ENCODE measurements around the gene SNTG2.

DNA sequence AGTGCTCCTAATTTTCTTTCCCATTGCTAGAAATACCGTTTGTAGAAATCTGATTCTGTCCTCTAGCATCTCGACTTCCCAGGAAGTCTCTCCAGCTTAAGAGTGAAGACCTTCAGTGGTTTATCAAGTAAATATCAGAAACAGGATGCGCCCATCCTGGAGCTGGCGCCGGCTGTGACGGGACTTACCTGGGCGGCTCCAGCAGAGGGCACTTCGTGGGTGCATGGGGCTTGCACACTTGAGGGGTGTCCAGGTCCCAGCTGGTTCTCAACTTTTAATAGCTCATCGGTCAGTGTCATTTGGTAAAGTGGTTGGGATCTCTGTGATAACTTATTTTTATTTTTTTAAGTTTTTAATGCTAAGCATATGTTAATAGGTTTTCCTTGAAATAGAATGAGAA lies 295.6 kb downstream of the SNTG2 start:
- TF ChIP-seq POLR2A (IDR thresholded peaks at IDR 0.05; ENCODE audit: low read depth, low read length) (no peak), ZNF384 (IDR thresholded peaks at IDR 0.05; ENCODE audit: borderline replicate concordance, low read depth, low read length) (no peak), GATAD2B (conservative IDR thresholded peaks at IDR 0.05; ENCODE audit: low read depth) (no peak), EP300 (IDR thresholded peaks at IDR 0.05; ENCODE audit: borderline replicate concordance in 1 of 2, control insufficient read depth in 1 of 2, low read depth in 2 of 2, low read length in 2 of 2) (no peak), ZSCAN29 (IDR thresholded peaks at IDR 0.05) (no peak)
- TF ChIP-seq, protein P1, sequence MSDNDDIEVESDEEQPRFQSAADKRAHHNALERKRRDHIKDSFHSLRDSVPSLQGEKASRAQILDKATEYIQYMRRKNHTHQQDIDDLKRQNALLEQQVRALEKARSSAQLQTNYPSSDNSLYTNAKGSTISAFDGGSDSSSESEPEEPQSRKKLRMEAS (IDR thresholded peaks at IDR 0.05; ENCODE audit: low read depth, low read length): no peak
- TF ChIP-seq, protein P2, sequence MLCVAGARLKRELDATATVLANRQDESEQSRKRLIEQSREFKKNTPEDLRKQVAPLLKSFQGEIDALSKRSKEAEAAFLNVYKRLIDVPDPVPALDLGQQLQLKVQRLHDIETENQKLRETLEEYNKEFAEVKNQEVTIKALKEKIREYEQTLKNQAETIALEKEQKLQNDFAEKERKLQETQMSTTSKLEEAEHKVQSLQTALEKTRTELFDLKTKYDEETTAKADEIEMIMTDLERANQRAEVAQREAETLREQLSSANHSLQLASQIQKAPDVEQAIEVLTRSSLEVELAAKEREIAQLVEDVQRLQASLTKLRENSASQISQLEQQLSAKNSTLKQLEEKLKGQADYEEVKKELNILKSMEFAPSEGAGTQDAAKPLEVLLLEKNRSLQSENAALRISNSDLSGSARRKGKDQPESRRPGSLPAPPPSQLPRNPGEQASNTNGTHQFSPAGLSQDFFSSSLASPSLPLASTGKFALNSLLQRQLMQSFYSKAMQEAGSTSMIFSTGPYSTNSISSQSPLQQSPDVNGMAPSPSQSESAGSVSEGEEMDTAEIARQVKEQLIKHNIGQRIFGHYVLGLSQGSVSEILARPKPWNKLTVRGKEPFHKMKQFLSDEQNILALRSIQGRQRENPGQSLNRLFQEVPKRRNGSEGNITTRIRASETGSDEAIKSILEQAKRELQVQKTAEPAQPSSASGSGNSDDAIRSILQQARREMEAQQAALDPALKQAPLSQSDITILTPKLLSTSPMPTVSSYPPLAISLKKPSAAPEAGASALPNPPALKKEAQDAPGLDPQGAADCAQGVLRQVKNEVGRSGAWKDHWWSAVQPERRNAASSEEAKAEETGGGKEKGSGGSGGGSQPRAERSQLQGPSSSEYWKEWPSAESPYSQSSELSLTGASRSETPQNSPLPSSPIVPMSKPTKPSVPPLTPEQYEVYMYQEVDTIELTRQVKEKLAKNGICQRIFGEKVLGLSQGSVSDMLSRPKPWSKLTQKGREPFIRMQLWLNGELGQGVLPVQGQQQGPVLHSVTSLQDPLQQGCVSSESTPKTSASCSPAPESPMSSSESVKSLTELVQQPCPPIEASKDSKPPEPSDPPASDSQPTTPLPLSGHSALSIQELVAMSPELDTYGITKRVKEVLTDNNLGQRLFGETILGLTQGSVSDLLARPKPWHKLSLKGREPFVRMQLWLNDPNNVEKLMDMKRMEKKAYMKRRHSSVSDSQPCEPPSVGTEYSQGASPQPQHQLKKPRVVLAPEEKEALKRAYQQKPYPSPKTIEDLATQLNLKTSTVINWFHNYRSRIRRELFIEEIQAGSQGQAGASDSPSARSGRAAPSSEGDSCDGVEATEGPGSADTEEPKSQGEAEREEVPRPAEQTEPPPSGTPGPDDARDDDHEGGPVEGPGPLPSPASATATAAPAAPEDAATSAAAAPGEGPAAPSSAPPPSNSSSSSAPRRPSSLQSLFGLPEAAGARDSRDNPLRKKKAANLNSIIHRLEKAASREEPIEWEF (IDR thresholded peaks at IDR 0.05; ENCODE audit: insufficient replicate concordance, low read depth, low read length): no peak
- TF ChIP-seq, protein P3, sequence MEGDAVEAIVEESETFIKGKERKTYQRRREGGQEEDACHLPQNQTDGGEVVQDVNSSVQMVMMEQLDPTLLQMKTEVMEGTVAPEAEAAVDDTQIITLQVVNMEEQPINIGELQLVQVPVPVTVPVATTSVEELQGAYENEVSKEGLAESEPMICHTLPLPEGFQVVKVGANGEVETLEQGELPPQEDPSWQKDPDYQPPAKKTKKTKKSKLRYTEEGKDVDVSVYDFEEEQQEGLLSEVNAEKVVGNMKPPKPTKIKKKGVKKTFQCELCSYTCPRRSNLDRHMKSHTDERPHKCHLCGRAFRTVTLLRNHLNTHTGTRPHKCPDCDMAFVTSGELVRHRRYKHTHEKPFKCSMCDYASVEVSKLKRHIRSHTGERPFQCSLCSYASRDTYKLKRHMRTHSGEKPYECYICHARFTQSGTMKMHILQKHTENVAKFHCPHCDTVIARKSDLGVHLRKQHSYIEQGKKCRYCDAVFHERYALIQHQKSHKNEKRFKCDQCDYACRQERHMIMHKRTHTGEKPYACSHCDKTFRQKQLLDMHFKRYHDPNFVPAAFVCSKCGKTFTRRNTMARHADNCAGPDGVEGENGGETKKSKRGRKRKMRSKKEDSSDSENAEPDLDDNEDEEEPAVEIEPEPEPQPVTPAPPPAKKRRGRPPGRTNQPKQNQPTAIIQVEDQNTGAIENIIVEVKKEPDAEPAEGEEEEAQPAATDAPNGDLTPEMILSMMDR (IDR thresholded peaks at IDR 0.05 in 2 of 3, conservative IDR thresholded peaks at IDR 0.05 in 1 of 3; ENCODE audit: control insufficient read depth in 2 of 3, extremely low read depth in 1 of 3, insufficient read depth in 1 of 3, low read depth in 3 of 3, low read length in 3 of 3): no peak
